Bronchus fibroblast of lung (primary cell): ENCODE results near the gene LAD1. TPM values are rescaled to one million over a fixed set of nuclear protein-coding genes. Genes with fewer than 3 reads are reported as not detected.

ENCODE experiments used
- total RNA-seq: library from RNA; depleted of rRNA; stranded (reverse); fragments of >200 nt; gene quantifications from 2 replicates; pipeline ENCODE4 v1.2.3, GENCODE V29; 2015

Gene LAD1
- not detected in 2 replicates for total RNA-seq

GRCh38 chr1:201399018-201399351 is at the start of gene LAD1:
LAD1 (minus strand) TSS chr1:201399324; CDS start chr1:201399306, 18 bp downstream.

GRCh38 chr1:201377611-201378092 is 21.5 kb downstream of the LAD1 start, which contains the start of gene TNNT2:
TNNT2 (minus strand) TSS chr1:201377680; CDS start chr1:201373254, 4,426 bp downstream.

Other genes starting within 250 kb of the LAD1 start
- gene TMEM9, start 244.8 kb downstream of the LAD1 start, total RNA-seq, result 78.0 and 80.6 TPM in 2 replicates
- gene IGFN1, start 208.5 kb downstream of the LAD1 start, total RNA-seq, result not detected in 2 replicates
- under 0.01 TPM in 1 of 2 replicates, not detected in the other for gene PKP1, start 115.8 kb downstream of the LAD1 start, total RNA-seq
- not detected in 2 replicates for gene TNNT2, start 21.6 kb downstream of the LAD1 start, total RNA-seq
- gene TNNI1, start 22.4 kb upstream of the LAD1 start, total RNA-seq, result not detected in 2 replicates
- gene PHLDA3, start 69.9 kb upstream of the LAD1 start, total RNA-seq, result 45.9 and 49.1 TPM in 2 replicates
- 501 and 557 TPM in 2 replicates for gene CSRP1, start 107.8 kb upstream of the LAD1 start, total RNA-seq
- gene NAV1, start 139.8 kb upstream of the LAD1 start, total RNA-seq, result 25.6 and 27.1 TPM in 2 replicates